ENCODE measurements around the gene CYP4A22. TPM values are rescaled to one million over a fixed set of nuclear protein-coding genes. Genes with fewer than 3 reads are reported as not detected.

CYP4A22 gene
- polyA plus RNA-seq, 1 of the 3 experiments (the other 2 are of a cell fraction), result not detected

DNA sequence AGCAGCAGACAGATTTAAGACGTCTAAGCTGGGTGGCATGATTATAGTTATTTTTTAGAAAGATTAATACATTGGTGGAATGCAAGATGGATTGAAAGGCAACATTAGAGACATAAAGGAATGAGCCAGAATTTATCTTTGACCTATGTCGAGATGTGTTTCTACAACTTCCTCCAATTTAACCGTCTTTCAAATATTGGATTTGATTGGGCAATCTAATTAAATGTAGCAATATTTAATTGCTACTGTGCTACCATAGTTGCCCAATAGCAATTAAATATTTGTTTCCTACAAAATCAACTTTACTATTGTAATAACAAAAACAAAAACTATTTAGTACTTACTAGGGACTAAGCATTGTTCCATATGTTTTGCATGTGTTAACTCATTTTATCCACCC is 30.4 kb upstream of the CYP4A22 start:
- Histone ChIP-seq H3K9ac (no peak overlapping the region), H3K36me3 (replicated peaks in 1 of 2; ENCODE audit: control insufficient read depth in 1 of 2, insufficient read depth in 2 of 2, low read length in 1 of 2) (no peaks in the 10 kb centered on the region), H2AFZ (ENCODE audit: low read depth) (no peak overlapping the region), H3K27ac (ENCODE audit: low read depth in 2 of 2, low read length in 1 of 2) (no peak overlapping the region), H3K27me3 (ENCODE audit: insufficient read depth) (no peaks in the 10 kb centered on the region), H3K4me2 (no peak overlapping the region), H3K4me1 (ENCODE audit: control insufficient read depth in 1 of 2, insufficient read depth in 2 of 2, low read depth in 1 of 2, low read length in 1 of 2) (peaks cover 0 to 7% of the 10 kb centered on the region in 2 experiments; a peak in 1 of 4 replicates), H3F3A (replicated peaks; ENCODE audit: insufficient read depth) (peaks cover 24% of the 10 kb centered on the region), H3K9me2 (no peaks in the 10 kb centered on the region), H3K79me2 (ENCODE audit: insufficient read depth) (no peaks in the 10 kb centered on the region), H4K20me1 (ENCODE audit: insufficient read depth) (no peaks in the 10 kb centered on the region), H3K9me3 (peaks cover 8% of the 10 kb centered on the region; the same call in 1 of the 2 replicates), H3K4me3 (ENCODE audit: low read depth in 2 of 2, low read length in 1 of 2) (no peak overlapping the region)
- POLR2A ChIA-PET, result no interaction called here
- DNase-seq, result no peak
- TF ChIP-seq POLR2AphosphoS5 (IDR thresholded peaks at IDR 0.05; ENCODE audit: low read depth, low read length) (no peak), EP300 (IDR thresholded peaks at IDR 0.05; ENCODE audit: borderline replicate concordance in 1 of 2, low read depth in 1 of 2, low read length in 1 of 2) (no peak), ELF1 (IDR thresholded peaks at IDR 0.05) (no peak), YY1 (IDR thresholded peaks at IDR 0.05; ENCODE audit: low read depth) (no peak), MEF2A (IDR thresholded peaks at IDR 0.05; ENCODE audit: borderline replicate concordance, low read depth) (no peak), RCOR1 (IDR thresholded peaks at IDR 0.05; ENCODE audit: low read length) (no peak), EZH2phosphoT487 (IDR thresholded peaks at IDR 0.05; ENCODE audit: borderline replicate concordance, low read depth) (no peak), SIN3A (IDR thresholded peaks at IDR 0.05; ENCODE audit: borderline replicate concordance, low read depth, low read length) (no peak), GABPA (IDR thresholded peaks at IDR 0.05; ENCODE audit: low read depth) (no peak), SMC3 (IDR thresholded peaks at IDR 0.05; ENCODE audit: low read depth, low read length) (no peak), MXI1 (IDR thresholded peaks at IDR 0.05; ENCODE audit: low read depth, low read length) (no peak)
- TF ChIP-seq, protein P1, sequence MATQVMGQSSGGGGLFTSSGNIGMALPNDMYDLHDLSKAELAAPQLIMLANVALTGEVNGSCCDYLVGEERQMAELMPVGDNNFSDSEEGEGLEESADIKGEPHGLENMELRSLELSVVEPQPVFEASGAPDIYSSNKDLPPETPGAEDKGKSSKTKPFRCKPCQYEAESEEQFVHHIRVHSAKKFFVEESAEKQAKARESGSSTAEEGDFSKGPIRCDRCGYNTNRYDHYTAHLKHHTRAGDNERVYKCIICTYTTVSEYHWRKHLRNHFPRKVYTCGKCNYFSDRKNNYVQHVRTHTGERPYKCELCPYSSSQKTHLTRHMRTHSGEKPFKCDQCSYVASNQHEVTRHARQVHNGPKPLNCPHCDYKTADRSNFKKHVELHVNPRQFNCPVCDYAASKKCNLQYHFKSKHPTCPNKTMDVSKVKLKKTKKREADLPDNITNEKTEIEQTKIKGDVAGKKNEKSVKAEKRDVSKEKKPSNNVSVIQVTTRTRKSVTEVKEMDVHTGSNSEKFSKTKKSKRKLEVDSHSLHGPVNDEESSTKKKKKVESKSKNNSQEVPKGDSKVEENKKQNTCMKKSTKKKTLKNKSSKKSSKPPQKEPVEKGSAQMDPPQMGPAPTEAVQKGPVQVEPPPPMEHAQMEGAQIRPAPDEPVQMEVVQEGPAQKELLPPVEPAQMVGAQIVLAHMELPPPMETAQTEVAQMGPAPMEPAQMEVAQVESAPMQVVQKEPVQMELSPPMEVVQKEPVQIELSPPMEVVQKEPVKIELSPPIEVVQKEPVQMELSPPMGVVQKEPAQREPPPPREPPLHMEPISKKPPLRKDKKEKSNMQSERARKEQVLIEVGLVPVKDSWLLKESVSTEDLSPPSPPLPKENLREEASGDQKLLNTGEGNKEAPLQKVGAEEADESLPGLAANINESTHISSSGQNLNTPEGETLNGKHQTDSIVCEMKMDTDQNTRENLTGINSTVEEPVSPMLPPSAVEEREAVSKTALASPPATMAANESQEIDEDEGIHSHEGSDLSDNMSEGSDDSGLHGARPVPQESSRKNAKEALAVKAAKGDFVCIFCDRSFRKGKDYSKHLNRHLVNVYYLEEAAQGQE (IDR thresholded peaks at IDR 0.05; ENCODE audit: low read depth, low read length), result no peak
- TF ChIP-seq, protein P2, sequence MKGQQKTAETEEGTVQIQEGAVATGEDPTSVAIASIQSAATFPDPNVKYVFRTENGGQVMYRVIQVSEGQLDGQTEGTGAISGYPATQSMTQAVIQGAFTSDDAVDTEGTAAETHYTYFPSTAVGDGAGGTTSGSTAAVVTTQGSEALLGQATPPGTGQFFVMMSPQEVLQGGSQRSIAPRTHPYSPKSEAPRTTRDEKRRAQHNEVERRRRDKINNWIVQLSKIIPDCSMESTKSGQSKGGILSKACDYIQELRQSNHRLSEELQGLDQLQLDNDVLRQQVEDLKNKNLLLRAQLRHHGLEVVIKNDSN (IDR thresholded peaks at IDR 0.05; ENCODE audit: borderline replicate concordance, low read depth), result no peak
- TF ChIP-seq, protein P3, sequence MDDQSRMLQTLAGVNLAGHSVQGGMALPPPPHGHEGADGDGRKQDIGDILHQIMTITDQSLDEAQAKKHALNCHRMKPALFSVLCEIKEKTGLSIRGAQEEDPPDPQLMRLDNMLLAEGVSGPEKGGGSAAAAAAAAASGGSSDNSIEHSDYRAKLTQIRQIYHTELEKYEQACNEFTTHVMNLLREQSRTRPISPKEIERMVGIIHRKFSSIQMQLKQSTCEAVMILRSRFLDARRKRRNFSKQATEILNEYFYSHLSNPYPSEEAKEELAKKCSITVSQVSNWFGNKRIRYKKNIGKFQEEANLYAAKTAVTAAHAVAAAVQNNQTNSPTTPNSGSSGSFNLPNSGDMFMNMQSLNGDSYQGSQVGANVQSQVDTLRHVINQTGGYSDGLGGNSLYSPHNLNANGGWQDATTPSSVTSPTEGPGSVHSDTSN (IDR thresholded peaks at IDR 0.05), result no peak
- TF ChIP-seq, protein P4, sequence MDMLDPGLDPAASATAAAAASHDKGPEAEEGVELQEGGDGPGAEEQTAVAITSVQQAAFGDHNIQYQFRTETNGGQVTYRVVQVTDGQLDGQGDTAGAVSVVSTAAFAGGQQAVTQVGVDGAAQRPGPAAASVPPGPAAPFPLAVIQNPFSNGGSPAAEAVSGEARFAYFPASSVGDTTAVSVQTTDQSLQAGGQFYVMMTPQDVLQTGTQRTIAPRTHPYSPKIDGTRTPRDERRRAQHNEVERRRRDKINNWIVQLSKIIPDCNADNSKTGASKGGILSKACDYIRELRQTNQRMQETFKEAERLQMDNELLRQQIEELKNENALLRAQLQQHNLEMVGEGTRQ (IDR thresholded peaks at IDR 0.05; ENCODE audit: borderline replicate concordance, low read depth, low read length), result no peak
- TF ChIP-seq, protein P5, sequence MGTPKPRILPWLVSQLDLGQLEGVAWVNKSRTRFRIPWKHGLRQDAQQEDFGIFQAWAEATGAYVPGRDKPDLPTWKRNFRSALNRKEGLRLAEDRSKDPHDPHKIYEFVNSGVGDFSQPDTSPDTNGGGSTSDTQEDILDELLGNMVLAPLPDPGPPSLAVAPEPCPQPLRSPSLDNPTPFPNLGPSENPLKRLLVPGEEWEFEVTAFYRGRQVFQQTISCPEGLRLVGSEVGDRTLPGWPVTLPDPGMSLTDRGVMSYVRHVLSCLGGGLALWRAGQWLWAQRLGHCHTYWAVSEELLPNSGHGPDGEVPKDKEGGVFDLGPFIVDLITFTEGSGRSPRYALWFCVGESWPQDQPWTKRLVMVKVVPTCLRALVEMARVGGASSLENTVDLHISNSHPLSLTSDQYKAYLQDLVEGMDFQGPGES (IDR thresholded peaks at IDR 0.05; ENCODE audit: low read depth, low read length), result no peak
- 67% methylated on average over 3 of the region's 3 CpGs for WGBS (ENCODE audit: low lambda C conversion rate)
- CTCF ChIA-PET, result no interaction called here

Measured in SK-N-SH (cell line).